Measurements from ENCODE around the gene ARHGAP6. TPM values are rescaled to one million over a fixed set of nuclear protein-coding genes. Genes with fewer than 3 reads are reported as not detected.
A peak's percentile ranks its signal among the peaks of the same experiment; 100 is the strongest.

ARHGAP6 gene
- total and polyA plus RNA-seq, 11 donors, result 2.1 to 6.6 (median 2.5) TPM

DNA sequence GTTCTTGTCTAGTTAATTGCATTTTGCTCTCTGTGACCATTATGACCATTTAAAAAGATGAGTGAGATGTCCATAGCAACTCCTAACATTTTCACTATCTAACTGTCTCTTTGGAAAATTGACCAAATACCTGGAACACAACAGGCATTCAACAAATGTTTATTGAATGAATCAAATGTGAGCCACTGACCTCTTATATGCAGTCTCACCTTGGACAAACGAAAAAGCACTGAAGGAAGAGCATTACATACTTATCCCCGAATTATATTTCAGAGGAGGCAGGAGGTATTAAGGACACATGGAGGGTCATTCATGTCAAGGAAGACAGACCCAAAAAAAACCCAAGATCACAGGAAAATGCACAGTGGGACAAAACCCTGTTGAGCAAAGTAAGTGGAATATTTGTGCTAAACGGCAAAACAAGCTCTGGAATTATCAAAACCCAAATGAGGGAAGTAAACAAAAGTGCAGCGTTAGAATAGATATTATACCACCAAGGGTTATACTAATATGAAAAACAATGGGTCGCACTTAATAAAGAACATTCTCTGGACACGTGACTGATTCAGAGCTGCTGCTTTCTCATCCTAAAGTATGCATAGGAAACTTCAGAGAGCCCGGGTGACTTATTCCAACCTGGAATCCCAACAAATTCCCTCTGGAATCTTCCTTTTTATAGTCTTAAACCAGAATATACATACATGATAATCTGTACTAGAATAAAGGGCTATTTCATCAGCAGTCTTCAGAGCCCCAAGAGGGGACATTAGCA is 240.6 kb downstream of the ARHGAP6 start:
- WGBS, 4 donors, result 59 to 87% (median 70%) methylated on average over 7 of the region's 7 CpGs
- intact Hi-C loops (cut with DNase I), result no loop called here
- no peaks in the 10 kb centered on the region for H3K36me3 ChIP-seq
- ATAC-seq (no peak), DNase-seq (no peak)
- no peaks in the 10 kb centered on the region for H3K9me3 ChIP-seq
- TF ChIP-seq, protein P1, sequence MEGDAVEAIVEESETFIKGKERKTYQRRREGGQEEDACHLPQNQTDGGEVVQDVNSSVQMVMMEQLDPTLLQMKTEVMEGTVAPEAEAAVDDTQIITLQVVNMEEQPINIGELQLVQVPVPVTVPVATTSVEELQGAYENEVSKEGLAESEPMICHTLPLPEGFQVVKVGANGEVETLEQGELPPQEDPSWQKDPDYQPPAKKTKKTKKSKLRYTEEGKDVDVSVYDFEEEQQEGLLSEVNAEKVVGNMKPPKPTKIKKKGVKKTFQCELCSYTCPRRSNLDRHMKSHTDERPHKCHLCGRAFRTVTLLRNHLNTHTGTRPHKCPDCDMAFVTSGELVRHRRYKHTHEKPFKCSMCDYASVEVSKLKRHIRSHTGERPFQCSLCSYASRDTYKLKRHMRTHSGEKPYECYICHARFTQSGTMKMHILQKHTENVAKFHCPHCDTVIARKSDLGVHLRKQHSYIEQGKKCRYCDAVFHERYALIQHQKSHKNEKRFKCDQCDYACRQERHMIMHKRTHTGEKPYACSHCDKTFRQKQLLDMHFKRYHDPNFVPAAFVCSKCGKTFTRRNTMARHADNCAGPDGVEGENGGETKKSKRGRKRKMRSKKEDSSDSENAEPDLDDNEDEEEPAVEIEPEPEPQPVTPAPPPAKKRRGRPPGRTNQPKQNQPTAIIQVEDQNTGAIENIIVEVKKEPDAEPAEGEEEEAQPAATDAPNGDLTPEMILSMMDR (IDR thresholded peaks at IDR 0.05), result no peak
- no peak for TF ChIP-seq POLR2A (IDR thresholded peaks at IDR 0.05)
- H3K4me3 ChIP-seq, result peak overlapping the region in 2 of 12 donors; percentile 51 to 62
- no peak overlapping the region for H3K27ac ChIP-seq
- no peaks in the 10 kb centered on the region for H3K27me3 ChIP-seq
- peaks cover 0 to 8% (median 0%) of the 10 kb centered on the region in 12 donors for H3K4me1 ChIP-seq

DNA sequence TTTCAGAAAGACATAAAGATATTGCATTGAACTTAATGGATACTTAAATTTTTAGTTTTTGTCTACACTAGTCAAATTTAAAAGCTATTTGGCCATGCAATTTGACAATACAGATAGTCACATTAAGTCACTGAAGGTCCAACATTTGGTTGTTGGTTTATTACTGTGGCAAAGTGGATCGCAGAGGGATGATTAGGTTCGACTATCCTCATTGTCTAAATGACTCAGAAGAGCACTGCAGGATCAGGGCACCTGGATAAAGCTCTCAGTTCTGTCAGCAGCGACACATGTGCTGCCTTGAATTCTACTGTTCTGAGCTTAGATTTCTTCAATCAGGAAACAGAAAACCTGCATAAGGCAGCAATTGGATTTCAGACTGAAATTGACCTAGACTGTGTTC is 241.8 kb downstream of the ARHGAP6 start:
- no peak for ATAC-seq
- Histone ChIP-seq H3K27me3 (no peaks in the 10 kb centered on the region), H3K27ac (peak overlapping the region in 6 of 12 donors; percentile 33 to 56 (median 44)), H3K4me1 (peaks cover 0 to 8% (median 0%) of the 10 kb centered on the region in 12 donors), H3K36me3 (no peaks in the 10 kb centered on the region), H3K4me3 (no peak overlapping the region), H3K9me3 (no peaks in the 10 kb centered on the region)
- TF ChIP-seq POLR2A (IDR thresholded peaks at IDR 0.05), result no peak
- TF ChIP-seq, protein P1 (IDR thresholded peaks at IDR 0.05), result no peak
- 75 to 98% (median 85%) methylated on average over 3 of the region's 3 CpGs for WGBS, 4 donors
- intact Hi-C loops (cut with DNase I), result no loop called here
- no peak for DNase-seq

DNA sequence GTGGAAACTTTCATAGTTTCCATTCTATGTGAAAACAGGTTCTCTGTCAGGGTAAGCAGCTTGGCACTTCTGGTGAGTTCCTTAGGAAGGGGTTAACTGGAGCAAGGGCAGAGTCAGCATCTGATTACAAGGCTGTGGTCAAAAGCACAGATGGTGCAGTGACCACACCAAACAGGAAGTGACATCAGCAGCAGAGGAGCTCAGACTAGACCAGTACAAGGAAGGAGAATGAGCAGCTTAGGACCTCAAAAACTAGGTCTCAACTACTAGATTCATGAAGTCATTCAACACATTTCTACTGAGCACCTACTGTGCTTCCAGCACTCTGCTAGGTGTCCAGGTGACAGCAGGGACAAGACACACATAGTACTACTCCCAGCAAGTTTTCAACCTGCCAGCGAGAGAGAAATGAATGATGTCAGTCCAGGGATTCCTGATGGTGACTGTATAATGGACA is 242.3 kb downstream of the ARHGAP6 start:
- DNase-seq (peak in 3 of 5 donors; percentile 25 to 47 (median 29)), ATAC-seq (peak in 3 of 4 donors; percentile 67 to 79 (median 74))
- Histone ChIP-seq H3K9me3 (no peaks in the 10 kb centered on the region), H3K4me1 (peaks cover 0 to 8% (median 0%) of the 10 kb centered on the region in 12 donors), H3K27ac (peak overlapping the region in 6 of 12 donors; percentile 33 to 56 (median 44)), H3K27me3 (no peaks in the 10 kb centered on the region), H3K36me3 (no peaks in the 10 kb centered on the region), H3K4me3 (no peak overlapping the region)
- intact Hi-C loops (cut with DNase I), result no loop called here
- TF ChIP-seq, protein P1 (IDR thresholded peaks at IDR 0.05), result no peak
- TF ChIP-seq POLR2A (IDR thresholded peaks at IDR 0.05), result peak in 1 of 2 donors; percentile 12
- 83 to 100% (median 95%) methylated on average over 1 of the region's 1 CpG for WGBS, 4 donors

DNA sequence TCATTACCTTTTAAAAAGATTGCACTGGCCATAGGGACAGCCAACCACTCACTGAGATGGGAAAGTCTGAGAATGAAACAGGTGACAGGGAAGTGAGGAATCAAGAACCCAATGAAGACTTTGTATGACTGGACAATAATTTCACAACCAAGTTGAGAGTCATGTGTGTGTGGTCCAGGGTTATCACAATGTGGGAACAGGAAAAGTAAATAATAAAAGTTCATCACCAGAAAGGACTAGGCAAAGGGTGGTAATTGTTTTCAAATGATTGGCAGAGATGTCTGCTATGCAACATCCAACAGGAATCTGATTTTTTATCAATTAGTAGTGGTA is 243.2 kb downstream of the ARHGAP6 start:
- no peaks in the 10 kb centered on the region for H3K9me3 ChIP-seq
- H3K27ac ChIP-seq, result peak overlapping the region in 1 of 12 donors; percentile 38
- intact Hi-C loops (cut with DNase I), result no loop called here
- H3K36me3 ChIP-seq, result no peaks in the 10 kb centered on the region
- H3K4me3 ChIP-seq, result no peak overlapping the region
- ATAC-seq, result no peak
- DNase-seq, result no peak
- TF ChIP-seq POLR2A (IDR thresholded peaks at IDR 0.05), result no peak
- TF ChIP-seq, protein P1 (IDR thresholded peaks at IDR 0.05), result no peak
- peaks cover 0 to 8% (median 0%) of the 10 kb centered on the region in 12 donors for H3K4me1 ChIP-seq
- H3K27me3 ChIP-seq, result no peaks in the 10 kb centered on the region

All from heart left ventricle (tissue), 16 donors.